ENCODE results near the gene TMOD1.

DNA sequence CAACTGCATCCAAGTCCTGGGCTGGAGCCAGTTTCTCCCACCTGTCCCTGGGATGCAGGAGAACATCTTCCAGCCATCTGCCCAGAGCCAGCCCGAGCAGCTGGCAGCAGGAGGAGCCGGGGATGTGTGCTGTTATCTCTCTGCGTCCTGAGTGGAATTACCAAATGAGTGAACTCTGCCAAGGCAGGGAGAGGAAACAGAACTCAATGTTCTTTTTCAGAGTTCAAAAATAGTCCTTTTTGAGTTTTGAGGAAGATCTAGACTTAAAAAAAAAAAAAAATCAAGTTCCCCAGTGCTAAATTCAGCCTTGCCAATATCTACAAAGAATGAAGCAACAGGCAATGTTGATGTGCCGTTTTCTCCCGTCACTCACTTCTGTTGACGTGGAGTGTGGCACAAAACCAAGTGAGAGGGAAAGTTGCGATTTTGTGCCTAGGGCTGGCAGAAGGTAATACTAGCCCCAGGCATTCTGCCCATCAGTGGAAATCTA lies 56.2 kb downstream of the TMOD1 start:
- TF ChIP-seq, protein P1, sequence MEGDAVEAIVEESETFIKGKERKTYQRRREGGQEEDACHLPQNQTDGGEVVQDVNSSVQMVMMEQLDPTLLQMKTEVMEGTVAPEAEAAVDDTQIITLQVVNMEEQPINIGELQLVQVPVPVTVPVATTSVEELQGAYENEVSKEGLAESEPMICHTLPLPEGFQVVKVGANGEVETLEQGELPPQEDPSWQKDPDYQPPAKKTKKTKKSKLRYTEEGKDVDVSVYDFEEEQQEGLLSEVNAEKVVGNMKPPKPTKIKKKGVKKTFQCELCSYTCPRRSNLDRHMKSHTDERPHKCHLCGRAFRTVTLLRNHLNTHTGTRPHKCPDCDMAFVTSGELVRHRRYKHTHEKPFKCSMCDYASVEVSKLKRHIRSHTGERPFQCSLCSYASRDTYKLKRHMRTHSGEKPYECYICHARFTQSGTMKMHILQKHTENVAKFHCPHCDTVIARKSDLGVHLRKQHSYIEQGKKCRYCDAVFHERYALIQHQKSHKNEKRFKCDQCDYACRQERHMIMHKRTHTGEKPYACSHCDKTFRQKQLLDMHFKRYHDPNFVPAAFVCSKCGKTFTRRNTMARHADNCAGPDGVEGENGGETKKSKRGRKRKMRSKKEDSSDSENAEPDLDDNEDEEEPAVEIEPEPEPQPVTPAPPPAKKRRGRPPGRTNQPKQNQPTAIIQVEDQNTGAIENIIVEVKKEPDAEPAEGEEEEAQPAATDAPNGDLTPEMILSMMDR (IDR thresholded peaks at IDR 0.05; ENCODE audit: borderline replicate concordance, extremely low read depth, low read length, poor library complexity, severe bottlenecking), result no peak
- TF ChIP-seq EZH2 (IDR thresholded peaks at IDR 0.05; ENCODE audit: borderline replicate concordance, low read depth, low read length, severe bottlenecking), result no peak
